GM18508 (cell line): ENCODE data around the gene ETFA.

Experiments
- ATAC-seq: cut with Tn5 transposase; IDR thresholded peaks from one replicate; pipeline ENCODE4 v1.9.1; 2021; ENCODE audit warnings: moderate number of reproducible peaks; ENCODE audit not compliant: insufficient read depth, unreplicated experiment

ETFA gene

GRCh38 chr15:76179023-76179422 lies 132.2 kb downstream of the ETFA start:
- no peak for ATAC-seq

- no peak for ATAC-seq
These were observed 132.8 kb downstream of the ETFA start for GRCh38 chr15:76178296-76179000.

- no peak for ATAC-seq
These were observed 133.7 kb downstream of the ETFA start for GRCh38 chr15:76177491-76178040.

- no peak for ATAC-seq
These were observed 134.7 kb downstream of the ETFA start for GRCh38 chr15:76176487-76177085.

- ATAC-seq, result no peak
These were observed 135.2 kb downstream of the ETFA start for GRCh38 chr15:76176059-76176458.

- ATAC-seq, result no peak
These were observed 135.8 kb downstream of the ETFA start for GRCh38 chr15:76175442-76175841.

GRCh38 chr15:76174654-76175053 lies 136.6 kb downstream of the ETFA start:
- ATAC-seq, result no peak

GRCh38 chr15:76173317-76173834 lies 137.9 kb downstream of the ETFA start:
- ATAC-seq, result no peak

GRCh38 chr15:76172782-76173181 lies 138.5 kb downstream of the ETFA start:
- ATAC-seq, result no peak

GRCh38 chr15:76169911-76170800 lies 141.1 kb downstream of the ETFA start:
- ATAC-seq, result no peak

GRCh38 chr15:76169018-76169417 lies 142.3 kb downstream of the ETFA start:
- no peak for ATAC-seq

- no peak for ATAC-seq
These were observed 142.9 kb downstream of the ETFA start for GRCh38 chr15:76168237-76168984.

GRCh38 chr15:76165951-76166350 lies 145.3 kb downstream of the ETFA start:
- ATAC-seq, result no peak
